K562 (cell line): ENCODE measurements around the gene NUP133.

Experiments used
- CAMTA2 ChIP-seq: fragments of 250-450 bp; sonication (Bioruptor Pico); conservative IDR thresholded peaks from 2 replicates; pipeline ENCODE4 v1.5.1; 2022
- EZH2 ChIP-seq: IDR thresholded peaks from 2 replicates; pipeline ENCODE4 v1.6.1; 2012; ENCODE audit warnings: low read depth, mild to moderate bottlenecking, inconsistent platforms, low read length, borderline replicate concordance
- SP1 ChIP-seq: sonication (generic); formaldehyde crosslinking; IDR thresholded peaks from 2 replicates; pipeline ENCODE4 v1.8.1; 2022; ENCODE audit warnings: mild to moderate bottlenecking, missing genetic modification reagents
- ZFP1 ChIP-seq: fragments of 450-650 bp; formaldehyde crosslinking; IDR thresholded peaks from 2 replicates; pipeline ENCODE4 v1.4.0; 2020; ENCODE audit warnings: mild to moderate bottlenecking, mixed read lengths

- TF ChIP-seq ZFP1 (CRISPR knock-in tag) = no peak
- TF ChIP-seq SP1 (CRISPR knock-in tag) = no peak
- TF ChIP-seq CAMTA2 = no peak
- TF ChIP-seq EZH2 = no peak
Measured at GRCh38 chr1:229529639-229530038, 21.5 kb upstream of the NUP133 start.
